ENCODE measurements around the gene GOLGA8B.
"Not testable (repeated sequence)": the region's sequence is repeated elsewhere in the genome, so short reads cannot be mapped to it uniquely, and the experiment has no call there.

GOLGA8B gene

GRCh38 chr15:34583399-34584329, at the start of gene GOLGA8B:
Gene GOLGA8B (minus strand): TSS chr15:34583651. CDS start chr15:34535912, 47,739 bp downstream.
- peak in 1 of 2 experiments; percentile 39 for DNase-seq

GRCh38 chr15:34633165-34633564, 49.7 kb upstream of the GOLGA8B start:
- DNase-seq: not testable (repeated sequence)

DNA sequence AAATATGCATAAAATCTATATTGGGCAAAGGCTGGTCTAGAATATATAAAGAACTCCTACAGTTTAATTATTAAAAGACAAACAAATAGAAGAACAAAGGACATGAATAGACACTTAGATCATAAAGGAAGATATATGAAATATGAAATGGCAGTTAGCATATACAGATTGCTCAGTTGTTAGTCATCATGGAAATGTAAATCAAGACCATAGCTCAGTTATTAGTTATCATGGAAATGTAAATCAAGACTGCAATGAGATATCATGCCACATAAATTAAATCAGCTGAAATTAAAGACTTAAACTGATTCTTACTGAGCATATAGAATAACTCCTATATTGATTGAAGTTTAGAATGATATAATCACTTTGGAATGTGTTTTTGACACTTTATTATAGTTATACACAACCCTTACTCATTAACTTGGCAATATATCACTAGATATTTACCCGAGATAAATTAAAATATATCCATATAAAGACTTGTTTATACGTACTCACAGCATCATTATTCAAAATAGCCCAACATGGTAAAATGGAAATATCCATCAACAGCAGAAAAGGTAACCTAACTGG, 45.2 kb upstream of the GOLGA8B start:
- DNase-seq: peak in 1 of 2 experiments; percentile 8

- no peak for DNase-seq
Observed at GRCh38 chr15:34625007-34625406, 41.6 kb upstream of the GOLGA8B start.

- peak in 1 of 2 experiments; percentile 5 for DNase-seq
Observed at GRCh38 chr15:34621675-34622074, 38.2 kb upstream of the GOLGA8B start.

DNA sequence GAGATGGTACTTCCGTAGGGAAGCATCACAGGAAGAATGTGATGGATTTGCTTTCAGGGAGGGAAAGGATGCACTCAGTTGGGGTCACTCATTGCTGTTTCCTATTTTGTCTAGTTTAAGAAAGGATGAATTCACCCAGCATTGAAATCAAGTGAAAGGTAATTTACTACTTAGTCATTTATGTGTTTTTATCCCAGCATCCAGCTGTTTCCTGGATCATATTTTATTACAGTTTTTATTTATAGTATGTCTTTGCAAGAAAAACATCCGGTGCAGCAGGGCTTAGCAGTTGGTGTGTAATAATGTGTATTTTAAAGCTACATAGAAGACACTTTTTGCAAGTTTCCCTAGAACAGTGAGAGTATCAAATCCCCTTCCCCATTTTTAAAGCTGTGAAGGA, 37.4 kb upstream of the GOLGA8B start:
- DNase-seq: no peak

- no peak for DNase-seq
Observed at GRCh38 chr15:34620142-34620541, 36.7 kb upstream of the GOLGA8B start.

DNA sequence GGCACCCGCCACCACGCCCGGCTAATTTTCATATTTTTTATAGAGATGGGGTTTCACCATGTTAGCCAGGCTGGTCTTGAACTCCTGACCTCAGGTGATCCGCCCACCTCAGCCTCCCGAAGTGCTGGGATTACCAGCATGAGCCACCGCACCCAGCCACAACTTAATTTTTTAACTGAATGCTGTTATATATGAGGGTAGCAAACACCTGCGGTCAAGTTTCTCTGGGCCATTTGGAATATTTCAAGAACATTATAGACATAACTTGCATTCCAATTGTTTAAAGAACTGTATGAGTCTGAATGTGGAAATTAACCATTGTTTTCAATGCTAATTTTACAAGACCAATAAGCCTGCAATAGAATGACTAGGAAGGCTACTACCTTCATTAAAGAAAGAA, 35.7 kb upstream of the GOLGA8B start:
- no peak for DNase-seq

- no peak for DNase-seq
Observed at GRCh38 chr15:34618073-34618472, 34.6 kb upstream of the GOLGA8B start.

DNA sequence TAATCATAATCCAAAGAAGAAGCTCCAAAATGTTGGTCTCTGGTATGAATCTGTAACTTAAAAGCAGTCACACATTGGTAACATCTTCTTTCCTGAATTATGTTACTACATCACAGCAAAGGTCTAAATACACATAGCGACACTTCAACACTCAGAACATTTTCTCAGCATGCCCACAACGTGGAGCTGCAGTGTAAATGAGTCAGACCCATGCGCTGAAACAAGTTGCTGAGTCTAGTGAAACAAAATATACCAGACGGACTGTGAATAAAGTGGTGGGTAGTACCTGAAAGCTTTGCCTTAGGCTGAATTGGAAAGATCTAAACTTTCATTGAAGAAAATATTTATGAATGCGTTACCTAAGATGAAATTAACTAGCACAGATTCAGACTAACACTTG, 33.2 kb upstream of the GOLGA8B start:
- no peak for DNase-seq

DNA sequence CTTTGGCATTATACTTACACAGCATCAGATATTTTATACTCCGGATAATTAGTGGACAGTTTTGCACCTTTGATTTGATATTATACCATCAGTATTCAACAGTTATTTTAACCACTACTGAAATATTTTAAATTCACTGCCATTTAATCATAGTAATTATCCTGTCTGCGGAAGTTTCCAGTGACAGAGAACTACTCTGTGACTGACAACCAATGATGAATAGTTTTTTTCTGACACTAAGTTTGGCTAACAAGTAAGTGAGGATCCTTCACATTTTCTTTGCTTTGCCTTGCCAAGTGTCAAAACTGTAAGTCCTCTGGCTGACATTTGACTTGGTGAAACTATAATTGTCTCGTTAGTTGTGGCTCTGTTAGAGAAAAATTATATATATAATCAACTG, 30.5 kb upstream of the GOLGA8B start:
- no peak for DNase-seq

GRCh38 chr15:34613301-34613700, 29.9 kb upstream of the GOLGA8B start:
- no peak for DNase-seq

DNA sequence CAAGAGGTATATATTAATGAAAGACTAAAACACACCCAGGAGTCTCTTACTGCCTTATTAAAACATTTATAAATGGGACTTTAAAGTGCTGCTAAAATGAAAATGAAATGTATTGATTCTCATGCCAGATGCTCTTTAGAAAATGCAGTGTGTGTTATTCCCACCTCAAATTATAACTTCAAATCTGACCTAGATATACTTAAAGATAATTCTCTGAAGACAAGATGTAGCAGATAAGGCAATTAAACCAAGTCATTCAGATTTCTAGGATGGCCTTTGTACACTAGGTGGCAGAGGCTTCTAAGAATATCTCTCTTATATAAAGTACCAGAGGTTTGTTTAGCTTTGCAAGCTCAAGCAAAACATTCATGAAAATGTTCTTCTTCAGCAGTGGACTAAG, 26.9 kb upstream of the GOLGA8B start:
- DNase-seq: no peak

GRCh38 chr15:34609102-34610057, 25.9 kb upstream of the GOLGA8B start:
- no peak for DNase-seq

GRCh38 chr15:34608517-34608916, 25.1 kb upstream of the GOLGA8B start:
- DNase-seq: no peak

GRCh38 chr15:34607832-34608231, 24.4 kb upstream of the GOLGA8B start:
- DNase-seq: no peak

- no peak for DNase-seq
Observed at GRCh38 chr15:34606545-34606944, 23.1 kb upstream of the GOLGA8B start.

DNA sequence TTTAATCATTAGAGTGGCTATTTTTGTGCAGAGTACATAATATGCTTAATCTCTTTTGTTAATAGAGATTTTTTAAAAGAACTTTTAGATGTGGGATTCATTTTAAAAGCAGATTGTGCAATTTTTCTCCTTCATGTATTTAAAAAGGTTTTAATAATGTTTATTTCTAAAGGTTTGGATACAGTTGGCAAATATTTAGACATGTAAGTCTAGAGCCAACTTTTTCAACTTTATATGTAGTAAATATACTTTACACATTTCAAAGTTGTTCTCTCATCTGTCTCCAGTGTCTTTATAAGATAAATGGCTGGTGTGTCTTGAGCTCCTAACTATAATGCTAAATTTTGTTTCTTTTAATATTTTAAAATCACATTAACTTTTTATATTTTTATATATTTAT, 22.7 kb upstream of the GOLGA8B start:
- no peak for DNase-seq

DNA sequence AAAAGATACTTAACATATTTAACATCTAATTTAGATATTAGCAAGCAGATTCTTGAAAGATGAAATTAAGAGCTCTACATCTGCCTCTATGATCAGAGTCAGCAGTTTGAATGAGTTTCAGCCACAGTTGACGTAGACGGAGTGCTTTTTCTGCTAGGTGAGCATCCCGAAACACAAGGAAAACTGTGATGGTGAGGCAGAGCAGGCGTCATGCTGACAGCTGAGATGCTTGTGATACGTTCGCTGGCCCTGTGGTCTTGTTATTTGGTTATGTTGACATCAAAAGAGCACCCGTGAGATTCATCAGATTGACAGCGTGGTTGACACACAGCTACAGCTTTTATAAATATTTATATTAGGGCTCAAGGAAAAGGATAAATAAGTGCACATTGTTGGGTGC, 19.6 kb upstream of the GOLGA8B start:
- no peak for DNase-seq

- DNase-seq: no peak
Observed at GRCh38 chr15:34600923-34601322, 17.5 kb upstream of the GOLGA8B start.

- DNase-seq: no peak
Observed at GRCh38 chr15:34598799-34599585, 15.5 kb upstream of the GOLGA8B start.

- no peak for DNase-seq
Observed at GRCh38 chr15:34597316-34597715, 13.9 kb upstream of the GOLGA8B start.
